Stomach smooth muscle (tissue), 2 donors: ENCODE measurements around the gene KLHL9.

Experiments used
- H3K27ac ChIP-seq: one replicate; pipeline ENCODE4 v1.7.0; 2013; ENCODE audit warnings: mild to moderate bottlenecking, low read length, inconsistent platforms
- H3K27me3 ChIP-seq, 2 donors: one replicate each; pipeline ENCODE4 v1.7.0; 2013; ENCODE audit warnings: low read length in 2 of 2; ENCODE audit not compliant: insufficient read depth in 2 of 2, control insufficient read depth in 1 of 2
- H3K36me3 ChIP-seq, 2 donors: one replicate each; pipeline ENCODE4 v1.7.0; 2013; ENCODE audit warnings: low read length in 2 of 2; ENCODE audit not compliant: control insufficient read depth in 2 of 2, insufficient read depth in 2 of 2
- H3K4me1 ChIP-seq: one replicate; pipeline ENCODE4 v1.7.0; 2013; ENCODE audit warnings: low read length; ENCODE audit not compliant: control insufficient read depth, insufficient read depth
- H3K4me3 ChIP-seq, 2 donors: one replicate each; pipeline ENCODE4 v1.7.0; 2013; ENCODE audit warnings: low read length in 2 of 2
- H3K9ac ChIP-seq, 2 donors: one replicate each; pipeline ENCODE4 v1.7.0; 2013; ENCODE audit warnings: low read length in 2 of 2, mild to moderate bottlenecking in 1 of 2
- H3K9me3 ChIP-seq, 2 donors: one replicate each; pipeline ENCODE4 v1.7.0; 2013; ENCODE audit warnings: low read length in 2 of 2; ENCODE audit not compliant: control insufficient read depth in 2 of 2
- donor health status: healthy.
- donor health status: Pancreatic carcinoma.

The KLHL9 gene

GRCh38 chr9:21316860-21317259 lies 18.3 kb downstream of the KLHL9 start:
- peak overlapping the region in 1 of 2 donors; percentile 29 for H3K9ac ChIP-seq
- no peak overlapping the region for H3K27ac ChIP-seq
- H3K27me3 ChIP-seq = no peaks in the 10 kb centered on the region
- no peaks in the 10 kb centered on the region for H3K9me3 ChIP-seq
- no peaks in the 10 kb centered on the region for H3K4me1 ChIP-seq
- H3K36me3 ChIP-seq = peaks cover 0 to 4% of the 10 kb centered on the region in 2 donors
- no peak overlapping the region for H3K4me3 ChIP-seq

- Histone ChIP-seq H3K9ac (peak overlapping the region in 1 of 2 donors; percentile 29), H3K4me3 (no peak overlapping the region), H3K27ac (no peak overlapping the region), H3K36me3 (no peaks in the 10 kb centered on the region), H3K4me1 (no peaks in the 10 kb centered on the region), H3K27me3 (no peaks in the 10 kb centered on the region), H3K9me3 (no peaks in the 10 kb centered on the region)
Observed at GRCh38 chr9:21316032-21316842, 19.0 kb downstream of the KLHL9 start.

GRCh38 chr9:21314152-21314551 lies 21.1 kb downstream of the KLHL9 start:
- H3K27ac ChIP-seq = no peak overlapping the region
- no peaks in the 10 kb centered on the region for H3K36me3 ChIP-seq
- H3K4me3 ChIP-seq = no peak overlapping the region
- no peak overlapping the region for H3K9ac ChIP-seq
- no peaks in the 10 kb centered on the region for H3K9me3 ChIP-seq
- H3K27me3 ChIP-seq = no peaks in the 10 kb centered on the region
- H3K4me1 ChIP-seq = no peaks in the 10 kb centered on the region

GRCh38 chr9:21311889-21312288 lies 23.3 kb downstream of the KLHL9 start:
- Histone ChIP-seq H3K4me3 (no peak overlapping the region), H3K27me3 (no peaks in the 10 kb centered on the region), H3K27ac (no peak overlapping the region), H3K4me1 (no peaks in the 10 kb centered on the region), H3K36me3 (no peaks in the 10 kb centered on the region), H3K9me3 (no peaks in the 10 kb centered on the region), H3K9ac (no peak overlapping the region)

GRCh38 chr9:21305213-21305612 lies 30.0 kb downstream of the KLHL9 start, which contains the start of gene IFNA5:
Gene IFNA5 (minus strand): TSS chr9:21305313. CDS start chr9:21305256, 57 bp downstream.
- Histone ChIP-seq H3K36me3 (no peaks in the 10 kb centered on the region), H3K27me3 (no peaks in the 10 kb centered on the region), H3K4me1 (no peaks in the 10 kb centered on the region), H3K4me3 (no peak within 1 kb of the TSS), H3K27ac (no peak within 1 kb of the TSS), H3K9ac (no peak within 1 kb of the TSS), H3K9me3 (no peaks in the 10 kb centered on the region)

- H3K9me3 ChIP-seq = no peaks in the 10 kb centered on the region
- no peaks in the 10 kb centered on the region for H3K27me3 ChIP-seq
- no peak overlapping the region for H3K9ac ChIP-seq
- H3K27ac ChIP-seq = no peak overlapping the region
- H3K4me3 ChIP-seq = no peak overlapping the region
- H3K4me1 ChIP-seq = no peaks in the 10 kb centered on the region
- H3K36me3 ChIP-seq = no peaks in the 10 kb centered on the region
Observed at GRCh38 chr9:21295992-21296391, 39.2 kb downstream of the KLHL9 start.

- Histone ChIP-seq H3K4me3 (no peak overlapping the region), H3K36me3 (no peaks in the 10 kb centered on the region), H3K27ac (no peak overlapping the region), H3K27me3 (no peaks in the 10 kb centered on the region), H3K4me1 (no peaks in the 10 kb centered on the region), H3K9me3 (no peaks in the 10 kb centered on the region), H3K9ac (no peak overlapping the region)
Observed at GRCh38 chr9:21294904-21295538, 40.2 kb downstream of the KLHL9 start.

- no peaks in the 10 kb centered on the region for H3K36me3 ChIP-seq
- H3K4me3 ChIP-seq = no peak overlapping the region
- H3K4me1 ChIP-seq = no peaks in the 10 kb centered on the region
- H3K27ac ChIP-seq = no peak overlapping the region
- H3K9ac ChIP-seq = no peak overlapping the region
- no peaks in the 10 kb centered on the region for H3K27me3 ChIP-seq
- H3K9me3 ChIP-seq = no peaks in the 10 kb centered on the region
Observed at GRCh38 chr9:21294364-21294774, 40.8 kb downstream of the KLHL9 start.

- H3K9ac ChIP-seq = no peak overlapping the region
Observed at GRCh38 chr9:21289848-21290247, 45.4 kb downstream of the KLHL9 start.

DNA sequence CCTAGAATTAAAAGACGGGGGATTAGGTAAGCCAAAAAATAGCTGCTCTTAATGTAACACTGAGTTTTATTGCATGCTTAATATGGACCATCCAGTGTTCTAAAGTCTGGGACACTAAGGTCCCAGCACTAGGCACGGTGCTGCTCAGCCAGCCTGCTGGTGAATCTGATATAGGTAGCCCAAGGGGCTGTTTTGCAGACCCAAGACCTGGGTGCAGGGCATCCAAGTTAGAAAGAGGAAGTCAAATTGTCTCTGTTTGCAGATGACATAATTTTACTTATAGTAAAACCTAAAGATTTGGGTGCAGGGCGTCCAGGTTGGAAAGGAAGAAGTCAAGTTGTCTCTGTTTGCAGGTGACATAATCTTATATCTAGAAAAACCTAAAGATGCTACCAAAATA lies 47.9 kb downstream of the KLHL9 start:
- H3K27me3 ChIP-seq = no peaks in the 10 kb centered on the region
- no peak overlapping the region for H3K9ac ChIP-seq
- H3K4me3 ChIP-seq = no peak overlapping the region
- H3K27ac ChIP-seq = no peak overlapping the region
- H3K4me1 ChIP-seq = no peaks in the 10 kb centered on the region
- H3K9me3 ChIP-seq = no peaks in the 10 kb centered on the region
- no peaks in the 10 kb centered on the region for H3K36me3 ChIP-seq

More at GRCh38 chr9:21289848-21290247, 45.4 kb downstream of the KLHL9 start:
- no peaks in the 10 kb centered on the region for H3K36me3 ChIP-seq
- H3K4me1 ChIP-seq = no peaks in the 10 kb centered on the region
- H3K27ac ChIP-seq = no peak overlapping the region
- H3K9me3 ChIP-seq = no peaks in the 10 kb centered on the region
- H3K27me3 ChIP-seq = no peaks in the 10 kb centered on the region
- no peak overlapping the region for H3K4me3 ChIP-seq

- Histone ChIP-seq H3K9ac (no peak overlapping the region), H3K27me3 (no peaks in the 10 kb centered on the region), H3K9me3 (no peaks in the 10 kb centered on the region), H3K36me3 (no peaks in the 10 kb centered on the region), H3K27ac (no peak overlapping the region), H3K4me3 (no peak overlapping the region), H3K4me1 (no peaks in the 10 kb centered on the region)
Observed at GRCh38 chr9:21286659-21287058, 48.5 kb downstream of the KLHL9 start.
